Nucleus accumbens (tissue), 56 donors: ENCODE measurements around the gene C1QTNF6.
"Not testable (repeated sequence)": the region's sequence is repeated elsewhere in the genome, so short reads cannot be mapped to it uniquely, and the experiment has no call there.

ENCODE experiments used
- DNase-seq, 56 donors: peaks; one replicate each; lab custom pipeline; 2025; lab: John Stamatoyannopoulos, UW

Gene C1QTNF6

DNA sequence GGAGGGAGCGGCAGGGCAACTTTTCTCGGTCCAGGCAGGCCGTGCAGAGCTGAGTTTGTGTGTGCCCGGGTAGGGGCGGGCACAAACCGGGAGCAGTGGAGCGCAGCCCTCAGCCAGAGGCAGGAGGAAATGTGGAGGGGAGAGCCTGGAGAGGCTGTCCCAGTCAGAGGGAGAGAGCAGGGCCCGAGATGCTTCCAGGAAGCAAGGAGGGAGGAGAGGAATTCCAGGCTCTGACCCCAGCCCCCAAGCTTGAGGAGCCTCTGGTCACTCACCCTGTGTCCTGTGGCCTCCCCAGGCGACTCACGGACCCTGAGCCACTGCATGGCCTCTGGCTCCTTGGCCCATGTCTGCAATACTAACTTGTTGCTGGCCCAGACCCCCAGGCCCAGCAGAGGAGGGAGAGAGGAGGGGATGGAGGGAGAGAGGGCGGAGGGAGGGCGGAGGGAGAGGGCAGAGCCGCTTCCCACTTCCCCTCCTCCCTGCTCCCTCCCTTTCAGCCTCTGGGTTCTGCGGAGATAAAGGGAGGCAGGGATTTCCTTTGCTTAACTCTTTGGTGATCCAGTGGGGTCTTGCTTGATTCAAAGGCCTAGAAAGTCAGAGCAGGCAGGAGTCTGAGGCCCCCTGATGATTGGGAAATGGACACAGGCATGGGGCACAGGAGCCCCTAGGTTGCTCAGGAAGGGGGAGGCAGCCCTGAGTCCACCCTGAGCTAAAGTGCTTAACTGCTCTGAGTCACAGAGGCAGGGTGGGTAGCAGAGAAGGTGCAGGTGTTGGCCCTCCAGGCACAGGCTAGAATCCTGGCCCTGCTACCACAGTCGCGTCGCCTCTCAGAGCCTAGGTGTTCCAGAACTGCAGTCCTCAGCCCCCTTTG lies at the start of gene C1QTNF6:
C1QTNF6 (minus strand) TSS at position 357 of the 871 bp plus-strand sequence; CDS start at position 323, 34 bp downstream.
- peak in 1 of 56 donors; percentile 17 for DNase-seq

DNA sequence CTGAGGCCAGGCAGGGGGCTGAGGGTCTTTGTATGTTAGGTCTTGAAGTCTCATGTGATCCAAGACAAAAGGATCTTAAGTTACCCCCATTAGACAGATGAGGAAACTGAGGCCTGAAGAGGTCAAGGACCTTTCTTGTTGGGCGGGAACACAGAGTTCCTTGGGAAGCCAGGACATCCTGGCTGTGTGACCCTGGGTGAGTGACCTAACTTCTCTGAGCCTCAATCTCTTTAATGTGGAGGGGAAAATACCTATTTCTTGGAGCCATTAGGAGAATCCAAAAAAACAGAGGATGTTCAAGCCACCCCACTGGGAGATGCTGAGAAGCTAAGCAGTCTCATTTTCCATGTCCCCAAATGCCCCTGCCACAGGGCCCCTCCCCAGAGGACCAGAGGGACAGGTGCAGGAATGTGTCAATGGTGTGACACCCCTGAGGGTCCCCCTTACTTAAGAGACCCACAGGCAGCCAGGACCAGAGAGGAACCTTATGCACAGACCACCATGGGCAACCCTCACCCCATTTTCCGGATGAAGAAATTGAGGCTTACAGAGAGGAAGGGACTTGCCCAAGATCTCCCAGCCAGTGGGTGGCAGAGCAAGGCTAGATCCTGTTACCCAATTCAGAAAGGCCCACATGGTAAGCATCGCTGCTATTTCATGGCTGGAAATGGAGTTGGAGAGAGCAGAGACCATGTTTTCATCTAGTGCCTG lies 48.0 kb upstream of the C1QTNF6 start:
- DNase-seq: no peak

DNA sequence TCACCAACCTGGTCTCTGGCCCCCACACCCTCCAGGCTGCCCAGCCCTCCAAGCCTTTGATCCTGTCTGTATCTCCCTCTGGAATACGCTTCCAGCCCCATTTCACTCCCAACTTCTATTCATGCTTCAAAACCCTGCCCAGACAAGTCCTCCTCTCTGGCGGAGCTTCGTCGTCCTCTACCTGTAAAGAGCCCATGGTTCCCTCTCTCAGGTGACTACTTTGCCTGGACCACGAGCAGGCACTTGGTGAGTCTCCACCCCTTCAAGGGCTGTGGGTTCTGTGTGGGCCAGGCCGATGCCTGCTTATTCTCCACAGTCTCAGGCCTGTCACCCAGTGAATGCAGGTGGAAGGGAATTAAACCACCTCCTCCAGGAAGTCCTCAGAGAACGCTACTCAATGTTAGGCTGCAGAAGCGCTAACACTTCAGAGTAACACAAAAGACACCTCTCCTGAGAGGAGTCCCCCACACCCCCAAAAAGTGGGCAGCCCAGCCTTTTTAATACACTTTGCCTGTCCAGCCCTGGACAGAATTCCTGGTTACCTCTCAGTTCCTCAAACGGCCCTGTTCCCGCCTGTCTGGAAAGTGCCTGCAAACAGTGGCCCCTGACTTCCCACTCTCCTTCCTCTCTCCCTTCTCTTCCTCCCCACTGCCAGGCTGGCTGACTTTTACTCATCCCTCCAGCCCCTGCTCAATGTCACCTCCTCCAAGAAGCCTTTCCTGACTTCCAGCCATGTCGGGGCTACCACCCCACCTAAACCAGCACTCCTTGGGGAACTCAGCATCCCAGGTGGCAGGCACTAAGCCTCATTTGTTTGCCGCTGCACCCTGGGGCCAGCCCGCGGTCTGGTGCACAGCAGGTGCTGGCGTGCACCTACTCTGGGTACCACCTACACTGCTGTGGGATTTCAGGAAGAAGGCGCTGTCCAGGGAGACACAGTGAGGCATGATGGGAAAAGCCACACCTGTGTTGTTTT lies 47.0 kb upstream of the C1QTNF6 start:
- DNase-seq: no peak

DNA sequence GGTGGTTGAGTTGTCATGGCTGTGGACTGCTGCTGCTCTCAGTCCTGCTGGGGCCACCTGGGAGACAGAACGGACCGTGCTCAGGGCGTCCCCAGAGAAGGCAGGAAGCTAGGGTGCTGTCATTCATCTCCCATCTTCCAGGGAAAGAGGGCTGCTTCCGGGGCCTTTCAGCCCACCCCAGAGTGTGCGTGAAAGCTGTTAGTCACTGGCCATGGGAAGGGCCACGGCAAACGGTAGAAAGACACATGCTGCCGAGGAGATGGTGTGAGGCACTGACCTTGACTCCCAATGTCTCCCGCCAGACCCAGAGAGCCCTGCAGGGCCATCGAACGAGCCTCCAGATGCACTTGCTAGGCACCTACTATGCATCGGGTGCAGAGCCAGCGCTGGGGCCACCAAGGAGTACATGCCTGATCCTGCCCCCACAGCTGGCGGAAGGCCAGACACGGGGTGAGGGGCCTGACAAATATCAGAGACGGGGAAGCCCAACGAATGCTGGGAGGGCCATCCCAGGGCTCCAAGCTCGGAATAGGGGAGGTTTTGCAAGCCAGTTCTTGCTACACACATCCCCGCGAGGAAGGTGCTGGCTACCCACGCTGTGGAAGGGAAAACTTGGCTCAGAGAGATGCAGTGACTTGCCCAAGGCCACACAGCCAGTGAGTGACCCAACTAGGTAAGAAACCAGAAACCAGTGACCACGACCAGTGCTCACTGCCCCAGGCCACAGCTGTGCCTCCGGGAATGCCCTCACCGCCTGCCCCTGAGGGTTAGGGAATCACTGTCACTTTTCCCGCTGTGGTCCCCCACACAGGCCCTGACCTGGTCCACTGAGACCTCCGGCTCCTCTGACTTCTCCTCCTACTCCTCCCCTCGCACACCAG lies 45.9 kb upstream of the C1QTNF6 start:
- DNase-seq: no peak

DNA sequence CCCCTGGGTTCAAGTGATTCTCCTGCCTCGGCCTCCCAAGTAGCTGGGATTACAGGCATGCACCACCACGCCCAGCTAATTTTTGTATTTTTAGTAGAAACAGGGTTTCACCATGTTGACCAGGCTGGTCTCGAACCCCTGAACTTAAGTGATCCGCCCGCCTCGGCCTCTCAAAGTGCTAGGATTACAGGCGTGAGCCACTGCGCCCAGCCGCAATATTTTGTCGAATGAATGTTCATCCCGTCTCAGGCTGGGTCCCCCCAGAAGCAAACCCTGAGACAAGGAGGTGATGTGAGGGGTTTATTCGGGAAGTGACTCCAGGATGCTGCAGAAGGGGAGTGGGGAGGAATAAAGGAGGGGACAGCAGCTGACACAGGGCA lies 45.3 kb upstream of the C1QTNF6 start:
- DNase-seq: not testable (repeated sequence)

DNA sequence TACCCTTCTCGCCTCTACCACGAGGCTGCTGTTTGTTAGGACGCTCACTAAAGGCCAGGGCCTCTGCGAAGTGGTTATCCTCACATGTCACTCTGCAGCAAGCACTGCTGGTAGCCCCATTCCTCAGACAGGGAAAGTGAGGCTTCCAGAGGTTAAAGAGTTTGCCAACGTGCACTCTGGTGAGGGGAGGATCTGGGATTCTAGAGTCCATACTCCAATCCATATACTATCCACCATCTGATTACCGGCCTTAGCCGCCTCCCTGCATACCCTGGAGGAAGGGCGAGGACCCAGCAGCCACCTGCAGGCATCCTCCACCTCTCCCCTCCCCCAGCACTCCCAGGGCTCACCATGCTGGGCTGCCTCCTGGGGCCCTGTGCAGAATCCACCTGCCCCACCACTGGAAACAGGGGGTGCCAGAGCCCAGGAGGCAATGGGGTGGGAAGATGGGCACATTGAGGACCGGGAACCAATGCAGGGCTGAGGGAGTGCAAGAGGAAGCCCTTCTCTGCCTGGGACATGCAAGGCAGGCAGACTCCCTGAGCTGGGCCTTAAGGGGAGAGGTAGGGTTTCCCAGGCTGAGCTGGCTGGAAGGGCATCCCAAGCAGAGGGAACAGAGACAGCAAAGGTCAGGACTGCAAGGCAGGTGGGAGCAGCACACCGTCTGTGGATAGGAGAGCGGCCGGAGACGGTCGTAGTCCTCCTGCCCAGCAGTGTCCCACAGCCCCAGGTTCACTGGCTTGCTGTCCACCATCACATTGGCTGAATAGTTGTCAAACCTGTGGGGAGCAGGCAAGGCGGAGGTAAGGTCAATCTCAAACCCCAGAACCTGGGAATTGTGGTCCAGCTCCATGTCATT lies 44.3 kb upstream of the C1QTNF6 start:
- no peak for DNase-seq

DNA sequence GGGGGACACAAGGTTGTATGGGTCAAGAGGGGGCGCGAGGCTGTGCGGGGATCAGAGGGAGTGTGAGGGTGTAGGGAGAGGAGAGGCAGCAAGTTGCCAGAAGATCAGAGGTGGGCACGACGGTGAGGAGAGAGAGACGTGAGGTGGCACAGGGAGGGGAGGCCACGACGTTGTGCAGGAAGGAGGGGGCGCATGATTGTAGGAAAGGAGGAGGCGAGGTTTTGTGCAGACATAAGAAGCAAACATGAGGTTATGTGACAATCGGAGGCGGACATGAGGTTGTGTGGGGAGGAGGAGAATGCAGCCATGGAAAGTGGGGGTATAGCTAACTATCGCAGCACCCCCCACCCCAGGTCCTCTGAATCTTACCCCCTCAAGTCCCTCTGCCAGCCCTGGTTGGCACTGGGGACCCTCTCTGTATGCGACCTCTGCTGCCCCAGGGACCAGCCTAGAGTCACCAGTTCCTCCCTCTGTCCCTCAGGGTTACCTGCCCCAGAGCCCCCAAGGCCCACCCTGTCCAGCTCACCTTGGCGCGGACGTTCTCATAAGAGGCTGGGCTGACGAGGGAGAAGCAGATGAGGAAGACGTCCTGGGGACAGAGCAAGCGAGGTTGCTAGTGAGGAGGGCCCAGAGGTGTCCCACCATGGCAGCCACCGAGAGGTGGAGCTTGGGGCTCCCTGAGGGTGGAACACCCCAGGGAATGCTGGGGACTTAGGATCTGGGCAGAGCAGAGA lies 43.5 kb upstream of the C1QTNF6 start:
- peak in 7 of 56 donors; percentile 6 to 34 (median 24) for DNase-seq

DNA sequence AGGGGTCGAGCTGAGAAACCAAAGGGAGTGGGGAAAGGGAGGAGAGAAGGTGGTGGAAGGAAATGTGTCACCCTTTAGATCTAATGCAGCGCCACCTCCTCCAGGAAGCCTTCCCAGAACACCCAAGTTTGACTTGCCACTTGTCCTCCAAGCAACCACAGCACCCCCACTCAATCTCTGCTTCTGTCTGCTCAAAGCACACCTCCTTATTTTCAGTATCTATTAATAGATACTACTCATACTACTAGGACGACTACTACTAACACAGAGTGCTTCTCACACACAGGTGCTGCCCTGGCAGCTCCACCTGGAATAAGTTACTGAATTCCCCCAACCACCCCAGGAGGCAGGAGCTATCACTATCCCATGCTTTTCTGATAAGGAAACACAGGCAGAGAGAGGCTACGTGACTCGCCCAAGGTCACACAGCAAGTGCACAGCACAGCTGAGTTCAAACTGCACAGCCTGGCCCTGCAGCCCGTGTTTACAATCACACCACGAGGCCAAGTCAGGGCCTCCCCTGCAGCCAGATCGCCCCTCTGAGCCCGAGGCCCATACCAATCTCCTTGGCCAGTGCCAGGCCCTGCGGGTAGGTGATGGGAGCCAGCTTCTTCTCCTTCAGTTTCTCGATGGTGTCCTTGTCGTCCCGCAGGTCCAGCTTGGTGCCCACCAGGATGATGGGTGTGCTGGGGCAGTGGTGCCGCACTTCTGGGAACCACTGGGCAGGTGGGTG lies 42.8 kb upstream of the C1QTNF6 start:
- DNase-seq: no peak

DNA sequence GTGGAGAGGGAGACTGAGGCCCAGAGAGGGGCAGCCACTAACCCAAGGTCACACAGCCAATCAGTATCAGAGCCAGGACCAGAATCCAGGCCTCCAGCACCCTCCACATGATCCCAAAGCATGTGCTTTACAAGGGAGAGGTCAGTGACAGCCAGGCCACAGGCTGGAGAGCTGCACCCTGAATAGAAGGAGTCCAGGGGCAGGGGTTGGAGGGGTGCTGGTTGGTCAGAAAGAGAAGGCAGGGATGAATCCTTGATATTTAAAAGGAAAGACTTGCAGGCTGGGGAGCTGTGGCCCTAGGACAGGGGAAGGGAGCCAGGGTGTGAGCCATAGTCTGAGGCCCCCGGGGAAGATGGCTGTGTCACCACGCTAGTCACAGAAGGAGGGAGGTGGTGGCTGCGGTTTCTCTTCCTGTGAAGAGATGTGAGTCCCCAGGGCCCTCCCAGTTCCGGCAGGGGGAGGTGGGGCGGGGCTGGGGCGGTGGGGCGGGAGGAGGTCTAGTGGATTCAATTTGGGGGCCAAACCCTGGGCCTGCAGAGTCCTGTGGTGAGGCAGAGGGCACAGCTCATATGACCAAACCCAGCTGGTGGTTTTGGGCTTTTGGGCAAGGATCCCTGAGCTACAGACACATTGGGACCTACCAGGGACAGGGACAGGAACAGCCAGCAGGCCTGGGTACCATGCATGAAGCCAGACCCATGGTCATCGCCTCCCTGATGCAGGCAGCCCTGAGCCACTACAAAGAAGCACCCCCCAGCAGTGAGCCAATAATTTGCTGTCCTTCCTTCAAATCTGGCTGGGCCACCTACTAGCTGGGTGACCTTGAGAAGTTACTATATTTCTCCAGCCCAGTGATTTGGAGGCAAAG lies 42.0 kb upstream of the C1QTNF6 start:
- peak in 1 of 56 donors; percentile 10 for DNase-seq

DNA sequence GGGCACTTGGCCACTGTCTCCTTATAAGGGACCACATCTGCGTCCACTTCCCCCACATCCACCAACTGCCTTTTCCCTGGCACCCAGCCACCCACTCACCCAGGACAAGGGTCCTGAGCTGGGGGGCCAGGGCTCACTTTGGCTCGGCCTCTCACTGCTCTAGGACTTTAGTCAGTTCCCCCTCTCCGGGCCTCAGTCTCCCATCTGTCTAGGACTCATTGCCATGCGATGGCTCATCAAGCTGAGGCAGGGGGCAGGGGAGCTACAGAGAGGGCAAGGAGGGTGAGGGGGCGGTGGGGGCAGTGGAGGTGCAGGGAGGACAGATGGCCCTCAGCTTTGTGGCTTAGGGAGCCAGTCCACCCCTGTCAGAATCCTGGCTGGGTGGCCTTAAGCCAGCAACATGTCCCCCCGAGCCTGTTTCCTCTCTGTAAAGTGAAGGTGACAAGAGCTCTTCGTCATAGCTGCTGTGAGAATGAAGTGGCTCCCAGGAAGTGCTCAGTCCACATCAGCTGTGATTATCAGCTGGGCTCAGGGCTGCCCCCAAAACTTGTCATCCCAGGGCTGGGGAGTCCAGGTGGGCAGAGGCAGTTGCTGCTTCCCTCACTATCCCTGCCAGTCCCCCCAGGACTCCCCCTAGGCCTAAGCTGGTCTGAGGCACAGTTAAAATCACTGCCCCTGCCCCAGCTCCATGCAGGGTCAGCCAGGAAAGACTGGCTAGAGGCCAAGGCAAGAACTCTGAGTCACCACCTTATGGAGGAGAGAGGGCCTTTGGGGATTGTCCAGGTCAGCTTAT lies 41.2 kb upstream of the C1QTNF6 start:
- DNase-seq: no peak

DNA sequence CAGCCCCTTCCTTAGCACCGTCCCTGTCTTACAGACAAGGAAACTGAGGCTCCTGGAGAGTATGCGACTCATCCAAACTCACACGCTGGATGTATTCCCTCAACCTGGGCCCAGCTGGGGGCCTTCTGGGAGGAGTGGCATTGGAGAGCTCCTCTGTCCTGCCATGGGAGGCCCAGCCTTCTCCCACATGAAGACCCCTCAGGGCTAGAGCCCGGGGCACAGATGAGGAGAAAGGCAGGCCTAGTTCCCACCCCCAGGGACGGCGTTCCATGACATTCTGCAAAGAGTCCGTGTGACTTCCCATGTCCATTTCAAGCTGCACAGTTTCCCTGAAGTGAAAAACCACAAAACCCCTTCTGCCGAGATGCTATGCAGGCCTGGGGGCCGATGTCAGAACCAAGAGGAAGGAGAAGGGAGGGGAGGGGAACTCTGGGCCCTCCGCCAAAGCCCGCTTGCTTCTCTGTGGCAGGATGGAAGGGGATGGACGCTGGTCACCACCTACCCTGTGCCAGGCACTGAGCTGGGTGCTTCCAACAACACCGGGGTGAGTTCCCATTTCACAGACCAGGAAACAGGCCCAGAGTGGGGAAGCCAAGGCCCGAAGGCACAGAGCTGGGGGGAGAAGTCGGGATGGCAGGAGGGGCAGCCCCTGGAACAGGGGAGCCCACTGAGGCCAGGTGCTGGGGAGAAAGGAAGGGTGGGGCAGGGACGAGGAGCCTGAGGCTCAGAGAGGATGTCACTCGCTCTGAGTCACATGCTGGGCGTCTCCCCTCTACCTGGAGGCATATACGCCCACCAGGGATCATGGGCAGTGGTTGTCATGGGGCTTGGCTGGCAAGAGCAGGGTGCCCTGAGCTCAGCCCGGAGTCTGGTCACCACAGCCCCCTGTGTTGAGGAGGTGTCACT lies 40.3 kb upstream of the C1QTNF6 start:
- DNase-seq: peak in 4 of 56 donors; percentile 8 to 27 (median 17)

DNA sequence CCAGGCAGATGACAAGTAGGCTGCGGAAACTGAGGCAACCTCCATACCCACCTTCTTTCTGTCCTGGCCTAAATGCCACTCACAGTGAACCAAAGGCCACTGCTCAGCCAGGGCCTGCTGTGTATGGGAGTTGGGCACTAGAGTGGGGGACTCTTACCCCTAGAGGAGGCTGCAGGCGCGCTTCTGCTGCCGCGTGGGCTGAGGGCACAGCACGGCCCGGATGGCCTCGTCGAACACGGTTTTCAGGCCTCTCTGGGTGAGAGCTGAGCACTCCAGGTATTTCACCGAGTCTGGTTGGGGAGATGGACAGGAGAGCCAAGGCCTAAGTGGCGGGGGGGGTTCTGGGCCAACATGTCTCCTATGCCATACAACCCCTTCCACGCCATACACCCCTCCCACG lies 38.5 kb upstream of the C1QTNF6 start:
- DNase-seq: no peak

DNA sequence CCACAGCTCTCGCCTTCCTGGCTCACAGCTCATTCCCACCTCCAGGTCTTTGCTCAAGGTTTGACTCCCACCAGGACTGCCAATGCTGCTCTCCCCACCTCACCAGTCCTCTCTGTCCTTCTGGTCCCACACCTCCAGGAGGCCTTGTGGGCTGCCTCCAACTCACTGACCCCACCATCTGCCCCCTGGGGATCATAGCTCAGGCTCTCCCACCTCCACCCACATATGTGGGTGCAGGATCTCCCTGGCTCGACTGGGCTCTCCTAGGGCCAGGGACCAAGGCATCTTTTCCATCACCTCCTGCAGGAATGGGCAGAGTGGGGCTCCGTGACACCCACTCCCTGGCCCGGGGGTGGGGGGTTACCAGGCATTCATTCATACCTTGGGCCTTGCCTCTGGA lies 38.0 kb upstream of the C1QTNF6 start:
- DNase-seq: no peak

DNA sequence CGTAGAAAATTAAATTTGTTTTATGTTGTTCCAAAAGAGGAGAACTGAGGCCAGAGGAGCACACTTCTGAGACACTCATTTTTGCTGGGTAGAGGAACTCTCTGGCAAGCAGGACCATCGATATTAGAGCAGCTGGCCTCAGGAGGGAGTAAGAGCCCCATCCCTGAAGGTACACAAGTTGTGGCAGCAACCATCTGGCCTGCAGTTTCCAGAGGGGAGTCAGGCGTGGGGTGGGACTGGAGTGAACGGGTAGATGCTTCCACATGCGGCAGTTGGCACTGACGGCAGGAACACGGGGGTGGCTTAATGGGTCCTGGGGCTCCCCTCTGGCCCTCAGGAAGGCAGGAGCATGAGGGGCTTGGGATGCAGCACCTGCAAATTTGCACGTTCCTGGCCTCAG lies 37.4 kb upstream of the C1QTNF6 start:
- no peak for DNase-seq
